ENCODE data around the gene S100PBP. TPM values are rescaled to one million over a fixed set of nuclear protein-coding genes. Genes with fewer than 3 reads are reported as not detected.

The S100PBP gene
- total and polyA plus RNA-seq, 2 of the 13 experiments (the other 11 are each of a cell fraction or from before 2014, with no cell fraction given) = 20.4 to 26.1 TPM

DNA sequence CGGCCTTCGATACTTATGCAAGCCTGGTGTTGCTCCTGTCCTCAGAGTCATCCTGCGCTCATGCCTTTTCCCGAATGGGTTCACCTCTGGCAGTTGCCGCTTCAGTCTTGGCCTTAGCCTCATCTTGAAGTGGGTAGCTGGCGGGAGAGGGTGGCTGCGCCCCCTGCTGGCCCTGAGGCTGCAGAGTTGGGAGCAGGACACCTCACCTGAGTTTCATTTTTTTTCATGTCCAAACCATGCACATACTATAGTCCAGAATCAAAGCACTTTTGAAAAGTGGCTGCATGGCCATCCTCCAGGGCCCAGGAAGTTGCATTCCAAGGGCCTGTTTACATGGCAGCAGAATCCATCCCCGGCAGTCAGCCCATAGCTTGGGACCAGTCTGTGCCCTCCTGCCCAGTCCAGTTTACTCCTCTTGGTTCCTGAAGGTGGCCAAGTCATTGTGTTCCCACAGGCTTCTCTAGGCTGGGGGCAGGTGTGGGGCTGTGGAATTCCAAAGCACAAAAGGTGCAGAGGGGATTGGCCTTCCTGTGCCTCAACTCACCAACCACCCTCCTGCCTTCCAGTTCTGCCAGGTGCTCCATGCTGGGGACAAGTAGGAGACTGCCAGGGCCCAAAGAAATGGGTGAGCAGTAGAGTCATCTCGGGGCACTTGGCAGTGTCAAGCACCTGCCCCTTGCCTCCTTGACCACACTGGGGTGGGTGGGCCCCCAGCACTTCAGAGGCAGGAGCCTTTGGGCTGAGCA, 44.3 kb upstream of the S100PBP start (continued):
- TF ChIP-seq, protein P1, sequence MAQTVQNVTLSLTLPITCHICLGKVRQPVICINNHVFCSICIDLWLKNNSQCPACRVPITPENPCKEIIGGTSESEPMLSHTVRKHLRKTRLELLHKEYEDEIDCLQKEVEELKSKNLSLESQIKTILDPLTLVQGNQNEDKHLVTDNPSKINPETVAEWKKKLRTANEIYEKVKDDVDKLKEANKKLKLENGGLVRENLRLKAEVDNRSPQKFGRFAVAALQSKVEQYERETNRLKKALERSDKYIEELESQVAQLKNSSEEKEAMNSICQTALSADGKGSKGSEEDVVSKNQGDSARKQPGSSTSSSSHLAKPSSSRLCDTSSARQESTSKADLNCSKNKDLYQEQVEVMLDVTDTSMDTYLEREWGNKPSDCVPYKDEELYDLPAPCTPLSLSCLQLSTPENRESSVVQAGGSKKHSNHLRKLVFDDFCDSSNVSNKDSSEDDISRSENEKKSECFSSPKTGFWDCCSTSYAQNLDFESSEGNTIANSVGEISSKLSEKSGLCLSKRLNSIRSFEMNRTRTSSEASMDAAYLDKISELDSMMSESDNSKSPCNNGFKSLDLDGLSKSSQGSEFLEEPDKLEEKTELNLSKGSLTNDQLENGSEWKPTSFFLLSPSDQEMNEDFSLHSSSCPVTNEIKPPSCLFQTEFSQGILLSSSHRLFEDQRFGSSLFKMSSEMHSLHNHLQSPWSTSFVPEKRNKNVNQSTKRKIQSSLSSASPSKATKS (CRISPR knock-in tag; IDR thresholded peaks at IDR 0.05) = no peak
- TF ChIP-seq ZNF383 (CRISPR knock-in tag; IDR thresholded peaks at IDR 0.05; ENCODE audit: borderline replicate concordance) = no peak
- no peak for TF ChIP-seq CHCHD3 (CRISPR knock-in tag; IDR thresholded peaks at IDR 0.05)
- TF ChIP-seq GTF3A (CRISPR knock-in tag; conservative IDR thresholded peaks at IDR 0.05) = no peak
- TF ChIP-seq MLX (CRISPR knock-in tag; IDR thresholded peaks at IDR 0.05) = no peak
- TF ChIP-seq ARNT2 (CRISPR knock-in tag; IDR thresholded peaks at IDR 0.05; ENCODE audit: low read depth) = peak; percentile 40; the same call in 1 of the 2 replicates
- TF ChIP-seq BHLHE40 (IDR thresholded peaks at IDR 0.05; ENCODE audit: low read length) = no peak
- 0 out of 2 replicates have a peak, but pooled peaks have one; percentile 42 for TF ChIP-seq ETV6 (CRISPR knock-in tag; conservative IDR thresholded peaks at IDR 0.05)
- TF ChIP-seq HIC2 (CRISPR knock-in tag; IDR thresholded peaks at IDR 0.05; ENCODE audit: low read depth) = no peak
- no peak for TF ChIP-seq CAMTA2 (CRISPR knock-in tag; IDR thresholded peaks at IDR 0.05; ENCODE audit: borderline replicate concordance)
- TF ChIP-seq GABPB1 (CRISPR knock-in tag; IDR thresholded peaks at IDR 0.05) = no peak
- no peak for TF ChIP-seq TRIM22 (IDR thresholded peaks at IDR 0.05)
- TF ChIP-seq, protein P2, sequence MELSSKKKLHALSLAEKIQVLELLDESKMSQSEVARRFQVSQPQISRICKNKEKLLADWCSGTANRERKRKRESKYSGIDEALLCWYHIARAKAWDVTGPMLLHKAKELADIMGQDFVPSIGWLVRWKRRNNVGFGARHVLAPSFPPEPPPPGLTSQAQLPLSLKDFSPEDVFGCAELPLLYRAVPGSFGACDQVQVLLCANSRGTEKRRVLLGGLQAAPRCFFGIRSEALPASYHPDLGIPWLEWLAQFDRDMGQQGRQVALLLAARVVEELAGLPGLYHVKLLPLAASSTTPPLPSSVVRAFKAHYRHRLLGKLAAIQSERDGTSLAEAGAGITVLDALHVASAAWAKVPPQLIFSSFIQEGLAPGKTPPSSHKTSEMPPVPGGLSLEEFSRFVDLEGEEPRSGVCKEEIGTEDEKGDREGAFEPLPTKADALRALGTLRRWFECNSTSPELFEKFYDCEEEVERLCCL (CRISPR knock-in tag; IDR thresholded peaks at IDR 0.05; ENCODE audit: borderline replicate concordance) = no peak
- TF ChIP-seq PRMT3 (CRISPR knock-in tag; IDR thresholded peaks at IDR 0.05; ENCODE audit: borderline replicate concordance, low read depth) = no peak
- no peak for TF ChIP-seq ZFP36L2 (CRISPR knock-in tag; IDR thresholded peaks at IDR 0.05)
- no peak for TF ChIP-seq GATA4 (IDR thresholded peaks at IDR 0.05; ENCODE audit: borderline replicate concordance, low read depth)
- no peak for TF ChIP-seq EZH2 (conservative IDR thresholded peaks at IDR 0.05; ENCODE audit: low read depth, low read length)
- no peak; the same call in 2 of the 3 replicates for TF ChIP-seq MXI1 (IDR thresholded peaks at IDR 0.05; ENCODE audit: borderline replicate concordance, low read depth, low read length)
- TF ChIP-seq ZBTB39 (CRISPR knock-in tag; IDR thresholded peaks at IDR 0.05) = no peak
- TF ChIP-seq GATAD2A (CRISPR knock-in tag; IDR thresholded peaks at IDR 0.05) = peak; percentile 36
- no peak for TF ChIP-seq ZBTB21 (CRISPR knock-in tag; IDR thresholded peaks at IDR 0.05)
